Right atrium auricular region (tissue), 2 donors: ENCODE measurements around the gene RASSF8. TPM values are rescaled to one million over a fixed set of nuclear protein-coding genes. Genes with fewer than 3 reads are reported as not detected.

Experiments
- DNase-seq: peaks from one replicate; pipeline ENCODE4 v3.0.0-alpha.2; 2019; ENCODE audit warnings: low spot score
- H3K27ac ChIP-seq, 2 donors: fragments of 200-600 bp; sonication (generic); 1 replicate in 1 of 2; 2 replicates in 1 of 2; pipeline ENCODE4 v1.5.1; 2016 to 2019
- H3K27me3 ChIP-seq, 2 donors: fragments of 200-600 bp; sonication (generic); one replicate each; pipeline versions ENCODE4 v1.5.1 to v1.6.0; 2017 to 2019
- H3K36me3 ChIP-seq: fragments of 200-600 bp; sonication (generic); one replicate; pipeline ENCODE4 v1.5.1; 2016
- H3K4me1 ChIP-seq, 2 donors: fragments of 200-600 bp; sonication (generic); one replicate each; pipeline versions ENCODE4 v1.5.1 to v1.6.0; 2017 to 2019
- H3K4me3 ChIP-seq, 2 donors: fragments of 200-600 bp; sonication (generic); 1 replicate in 1 of 2; 2 replicates in 1 of 2; pipeline ENCODE4 v1.5.1; 2017 to 2019; ENCODE audit warnings: mild to moderate bottlenecking in 1 of 2, moderate library complexity in 1 of 2
- H3K9me3 ChIP-seq, 2 donors: fragments of 200-600 bp; sonication (generic); one replicate each; pipeline ENCODE4 v1.5.1; 2019
- CTCF ChIP-seq, 2 donors: fragments of 200-600 bp; sonication (generic); IDR thresholded peaks; one replicate each; pipeline ENCODE4 v1.5.1; 2019; ENCODE audit warnings: antibody characterized with exemption in 2 of 2
- total RNA-seq, 2 donors: library from RNA; depleted of rRNA; stranded (reverse); fragments of >200 nt; gene quantifications; one replicate each; pipeline ENCODE4 v1.1.0, GENCODE V29; 2016

Gene RASSF8
- total RNA-seq, 2 donors from 2014 or later: 44.4 to 67.4 TPM

GRCh38 chr12:26026713-26027112 lies 68.2 kb downstream of the RASSF8 start:
- no peak overlapping the region for H3K27ac ChIP-seq
- H3K9me3 ChIP-seq: no peaks in the 10 kb centered on the region
- DNase-seq: no peak
- H3K4me1 ChIP-seq: peaks cover 0 to 24% of the 10 kb centered on the region in 2 donors
- no peaks in the 10 kb centered on the region for H3K36me3 ChIP-seq
- no peak for TF ChIP-seq CTCF (IDR thresholded peaks at IDR 0.05)
- H3K27me3 ChIP-seq: no peaks in the 10 kb centered on the region
- H3K4me3 ChIP-seq: no peak overlapping the region

GRCh38 chr12:26027401-26027800 lies 68.9 kb downstream of the RASSF8 start:
- H3K9me3 ChIP-seq: no peaks in the 10 kb centered on the region
- peaks cover 0 to 25% of the 10 kb centered on the region in 2 donors for H3K4me1 ChIP-seq
- H3K36me3 ChIP-seq: no peaks in the 10 kb centered on the region
- no peak overlapping the region for H3K4me3 ChIP-seq
- TF ChIP-seq CTCF (IDR thresholded peaks at IDR 0.05): no peak
- DNase-seq: no peak
- no peaks in the 10 kb centered on the region for H3K27me3 ChIP-seq
- no peak overlapping the region for H3K27ac ChIP-seq

- Histone ChIP-seq H3K4me1 (peaks cover 0 to 30% of the 10 kb centered on the region in 2 donors), H3K27ac (peak overlapping the region in 1 of 2 donors; percentile 8), H3K27me3 (no peaks in the 10 kb centered on the region), H3K9me3 (no peaks in the 10 kb centered on the region), H3K36me3 (no peaks in the 10 kb centered on the region), H3K4me3 (no peak overlapping the region)
- DNase-seq: no peak
- TF ChIP-seq CTCF (IDR thresholded peaks at IDR 0.05): peak; percentile 70 to 92
Measured at GRCh38 chr12:26028953-26029735, 70.7 kb downstream of the RASSF8 start.

DNA sequence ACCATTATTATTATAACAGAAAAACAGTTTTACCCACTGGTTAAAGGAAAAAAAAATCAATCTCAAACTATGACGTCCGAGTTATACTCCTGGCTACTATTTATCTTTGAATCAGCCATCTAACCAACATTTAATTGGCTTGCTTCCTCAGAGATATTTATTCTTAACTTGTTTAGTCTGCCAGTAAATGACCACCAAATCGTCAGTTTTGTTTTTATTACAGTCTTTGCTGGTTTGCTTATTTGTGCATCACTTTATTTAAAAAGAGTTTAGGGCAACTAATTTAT lies 71.2 kb downstream of the RASSF8 start:
- Histone ChIP-seq H3K4me3 (no peak overlapping the region), H3K27ac (peak overlapping the region in 1 of 2 donors; percentile 8), H3K9me3 (no peaks in the 10 kb centered on the region), H3K36me3 (no peaks in the 10 kb centered on the region), H3K4me1 (peaks cover 0 to 30% of the 10 kb centered on the region in 2 donors), H3K27me3 (no peaks in the 10 kb centered on the region)
- TF ChIP-seq CTCF (IDR thresholded peaks at IDR 0.05): no peak
- DNase-seq: no peak

- H3K4me1 ChIP-seq: peaks cover 0 to 30% of the 10 kb centered on the region in 2 donors
- H3K9me3 ChIP-seq: no peaks in the 10 kb centered on the region
- no peak for DNase-seq
- no peaks in the 10 kb centered on the region for H3K27me3 ChIP-seq
- TF ChIP-seq CTCF (IDR thresholded peaks at IDR 0.05): no peak
- H3K4me3 ChIP-seq: no peak overlapping the region
- H3K27ac ChIP-seq: no peak overlapping the region
- H3K36me3 ChIP-seq: no peaks in the 10 kb centered on the region
Measured at GRCh38 chr12:26030371-26030770, 71.9 kb downstream of the RASSF8 start.

GRCh38 chr12:26031318-26031717 lies 72.8 kb downstream of the RASSF8 start:
- no peaks in the 10 kb centered on the region for H3K9me3 ChIP-seq
- H3K4me3 ChIP-seq: no peak overlapping the region
- H3K4me1 ChIP-seq: peaks cover 0 to 30% of the 10 kb centered on the region in 2 donors
- no peak overlapping the region for H3K27ac ChIP-seq
- no peaks in the 10 kb centered on the region for H3K36me3 ChIP-seq
- DNase-seq: no peak
- H3K27me3 ChIP-seq: no peaks in the 10 kb centered on the region
- TF ChIP-seq CTCF (IDR thresholded peaks at IDR 0.05): no peak
